ENCODE measurements around the gene GABARAP.

GABARAP gene

DNA sequence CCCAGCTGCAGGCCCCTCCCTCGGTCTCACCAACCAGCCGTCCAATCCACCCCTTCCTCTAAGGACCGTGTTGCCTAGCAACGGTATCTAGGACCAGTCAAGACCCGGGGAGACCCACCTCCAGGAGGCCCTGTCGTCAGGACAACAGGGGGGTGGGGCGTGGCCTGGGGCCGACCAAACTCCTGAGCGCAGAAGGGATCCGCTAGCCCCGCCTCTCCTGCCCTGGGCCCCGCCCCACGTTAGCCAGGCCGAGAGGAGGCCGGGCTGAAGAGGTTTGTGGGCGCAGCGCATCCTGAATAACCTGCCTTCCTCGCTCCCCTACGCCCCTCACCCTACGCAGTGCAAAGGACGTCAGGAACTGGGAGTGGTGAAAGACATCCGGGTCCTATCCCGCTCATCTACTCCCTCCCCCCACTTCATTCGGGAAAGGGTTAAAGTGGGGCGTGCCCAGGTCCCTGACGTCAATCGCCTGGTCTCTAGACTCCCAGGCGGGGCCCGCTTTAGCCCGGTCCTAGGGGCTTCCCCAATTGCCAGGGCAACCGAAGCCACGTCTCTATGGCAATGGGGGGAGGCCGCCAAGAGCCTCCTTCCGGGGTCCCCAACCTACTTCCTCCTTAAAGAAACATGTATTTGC, 37.3 kb downstream of the GABARAP start:
- DNase-seq, result peak; percentile 87

DNA sequence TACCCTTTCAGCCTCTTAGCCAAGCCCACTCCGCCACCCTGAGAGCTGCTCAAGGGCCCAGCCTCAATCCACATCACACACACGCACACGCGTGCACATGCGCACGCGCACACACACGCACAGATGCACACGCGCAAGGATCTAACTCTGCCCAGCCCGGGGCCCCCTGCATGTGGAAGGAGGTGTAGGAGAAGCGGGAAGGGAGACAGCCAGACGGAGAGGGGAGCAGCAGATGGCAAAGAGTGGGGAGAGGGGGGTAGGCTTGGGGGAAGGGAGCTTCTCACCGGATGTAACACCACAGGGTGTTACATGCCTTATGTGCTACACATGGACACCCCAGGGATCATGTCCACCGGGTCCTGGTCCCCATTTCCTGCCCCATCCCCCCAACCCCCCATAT, 37.9 kb downstream of the GABARAP start:
- no peak for DNase-seq

DNA sequence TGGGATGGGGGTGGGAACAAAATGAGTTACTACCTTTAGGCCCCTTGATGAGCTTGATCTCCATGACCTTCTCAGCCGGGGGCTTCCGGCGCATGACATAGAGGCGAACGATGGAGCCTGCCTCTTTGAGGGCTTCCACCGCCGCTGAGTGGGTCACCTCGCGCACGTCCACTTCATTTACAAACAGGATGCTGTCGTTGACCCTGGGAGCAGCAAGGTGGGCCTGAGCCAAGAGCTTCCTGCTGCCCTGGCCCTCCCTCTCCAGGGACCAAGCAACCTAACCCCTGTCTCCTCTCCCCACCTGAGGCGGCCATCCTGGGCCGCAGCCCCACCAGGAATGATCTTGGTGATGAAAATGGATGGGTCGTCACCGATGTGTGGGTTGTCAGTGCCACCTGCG, 38.9 kb downstream of the GABARAP start:
- DNase-seq, result no peak

DNA sequence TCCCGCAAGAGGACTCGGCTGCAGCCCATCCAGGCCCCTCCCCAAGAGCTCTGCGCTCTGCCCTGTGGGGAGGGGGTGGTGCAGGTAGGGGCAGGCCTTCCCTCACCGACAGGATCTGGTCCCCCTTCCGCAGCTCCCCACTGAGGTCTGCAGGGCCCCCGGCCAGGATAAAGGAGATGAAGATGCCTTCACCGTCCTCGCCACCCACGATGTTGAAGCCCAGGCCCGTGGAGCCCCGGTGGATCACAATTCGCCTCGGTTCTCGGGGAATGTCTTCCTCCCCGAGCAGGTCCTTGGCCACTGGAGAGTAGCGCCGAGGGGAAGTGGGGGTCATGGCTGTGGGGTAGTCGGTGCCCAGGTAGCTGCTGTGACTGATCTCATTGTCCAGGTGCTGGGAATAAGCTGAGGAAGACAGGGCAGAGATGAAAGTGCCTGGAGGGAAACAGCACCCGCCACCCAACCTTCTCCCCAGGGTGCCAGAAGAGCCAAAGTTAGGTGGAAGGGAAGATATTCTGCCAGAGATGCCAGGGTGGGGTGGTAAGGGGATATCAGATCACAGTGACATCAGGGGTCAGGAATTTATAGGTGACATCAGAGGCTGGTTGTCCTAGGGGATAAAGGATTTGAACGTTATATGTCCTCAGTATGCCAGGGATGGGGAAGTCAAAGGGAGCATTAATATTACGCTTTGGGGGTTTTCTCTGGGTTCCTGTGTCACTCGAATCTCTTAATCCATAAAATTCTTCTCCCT, 45.4 kb downstream of the GABARAP start:
- DNase-seq, result no peak

DNA sequence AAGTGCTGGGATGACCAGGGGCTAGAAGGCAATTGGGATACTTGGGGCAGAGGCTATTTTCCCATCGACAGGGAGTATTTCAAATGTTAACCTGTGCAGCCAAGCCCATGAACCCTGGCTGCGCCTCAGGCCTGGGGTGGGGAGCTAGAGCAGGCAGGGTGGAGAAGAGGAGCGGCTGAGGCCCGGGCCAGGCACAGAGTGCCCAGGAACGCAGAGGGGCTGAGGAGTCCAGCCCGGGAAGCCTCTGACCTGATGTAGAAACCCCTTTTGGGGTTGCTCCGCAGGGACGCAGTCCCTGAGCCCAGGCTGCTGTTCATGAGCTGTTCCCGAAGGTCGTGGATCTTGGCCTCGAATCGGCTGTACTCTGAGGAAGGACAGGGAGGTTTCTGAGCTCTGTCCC, 46.3 kb downstream of the GABARAP start:
- no peak for DNase-seq

DNA sequence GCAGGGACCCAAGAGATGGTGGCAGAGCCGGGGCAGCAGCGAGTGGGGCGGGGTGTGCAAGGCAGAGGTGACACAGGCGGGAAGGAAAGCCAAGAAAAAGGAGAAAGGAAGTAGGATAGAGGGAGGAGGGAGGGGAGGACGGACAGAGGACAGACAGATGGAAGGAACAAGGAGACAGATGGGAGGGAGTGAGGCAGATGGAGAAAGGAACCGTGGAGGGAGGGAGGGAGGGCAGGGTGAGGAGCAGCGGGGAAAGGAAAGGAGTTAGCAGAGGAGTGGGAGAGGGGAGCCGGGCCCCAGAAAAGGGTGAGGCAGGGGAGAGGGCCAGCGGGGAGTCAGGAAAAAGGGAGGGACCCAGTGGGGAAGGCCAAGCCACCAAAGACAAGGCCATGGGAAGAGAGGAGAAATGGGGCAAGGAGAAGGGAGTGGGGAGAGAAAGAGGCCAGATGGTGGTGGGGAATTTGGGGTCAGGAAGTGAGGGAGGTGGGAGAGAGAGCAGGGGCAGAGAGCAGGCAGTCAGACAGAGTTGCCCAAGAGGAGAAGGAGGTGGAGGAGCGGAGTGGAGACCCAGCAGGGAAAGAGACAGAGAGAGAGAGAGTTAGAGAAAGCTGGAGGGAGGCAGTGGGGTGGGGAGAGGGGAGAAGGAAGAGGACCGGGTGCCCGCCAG, 49.8 kb downstream of the GABARAP start:
- no peak for DNase-seq

DNA sequence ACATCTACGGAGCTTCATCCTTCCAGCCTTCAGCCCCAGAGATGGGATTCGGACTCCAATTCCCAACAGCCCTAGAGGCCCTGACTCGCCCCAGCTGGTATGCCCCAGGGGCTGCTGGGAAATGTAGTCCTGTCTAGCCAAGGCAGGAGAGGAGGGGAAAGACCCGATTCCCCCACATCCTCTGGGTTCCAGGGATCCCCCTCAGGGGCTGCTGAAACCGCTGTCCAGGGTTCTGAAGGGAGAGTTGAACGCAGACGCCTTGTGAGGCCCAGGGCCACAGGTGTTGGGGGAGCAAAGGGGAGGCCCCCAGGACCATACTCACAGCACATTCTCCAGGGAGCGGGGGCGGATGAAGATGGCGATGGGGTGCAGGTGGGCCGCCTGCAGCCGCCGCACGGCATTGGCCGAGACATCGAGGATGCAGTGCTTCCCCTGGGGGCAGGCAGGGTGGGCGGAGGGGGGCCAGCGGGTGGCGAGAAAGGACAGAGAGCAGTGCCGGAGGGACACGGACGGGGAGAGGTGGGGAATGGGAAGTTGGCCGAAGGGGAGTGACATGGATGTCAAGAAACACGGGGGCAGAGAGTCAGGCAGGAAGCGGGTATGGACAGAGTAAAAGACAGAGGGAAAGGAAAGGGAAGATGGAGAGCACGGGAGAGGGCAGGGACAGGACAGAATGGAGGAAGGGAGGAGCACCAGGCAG, 50.5 kb downstream of the GABARAP start:
- peak; percentile 33 for DNase-seq

DNA sequence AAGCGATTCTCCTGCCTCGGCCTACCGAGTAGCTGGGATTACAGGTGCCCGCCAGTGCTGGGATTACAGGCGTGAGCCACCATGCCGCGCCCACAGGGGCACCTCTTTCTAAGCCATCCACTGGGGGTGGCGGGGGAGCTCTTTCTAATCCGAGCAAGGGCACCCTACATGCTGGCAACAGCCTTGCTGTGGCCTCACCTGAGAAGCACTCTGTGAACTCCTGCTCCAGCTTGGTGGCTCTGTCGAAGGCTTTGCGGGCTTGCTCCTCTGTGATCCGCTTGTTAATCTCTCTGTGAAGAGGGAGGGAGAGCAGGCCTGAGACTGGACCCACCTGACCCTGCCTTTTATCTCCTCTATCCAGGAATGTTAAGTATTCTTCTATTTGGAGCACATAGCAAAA, 51.2 kb downstream of the GABARAP start:
- no peak for DNase-seq

DNA sequence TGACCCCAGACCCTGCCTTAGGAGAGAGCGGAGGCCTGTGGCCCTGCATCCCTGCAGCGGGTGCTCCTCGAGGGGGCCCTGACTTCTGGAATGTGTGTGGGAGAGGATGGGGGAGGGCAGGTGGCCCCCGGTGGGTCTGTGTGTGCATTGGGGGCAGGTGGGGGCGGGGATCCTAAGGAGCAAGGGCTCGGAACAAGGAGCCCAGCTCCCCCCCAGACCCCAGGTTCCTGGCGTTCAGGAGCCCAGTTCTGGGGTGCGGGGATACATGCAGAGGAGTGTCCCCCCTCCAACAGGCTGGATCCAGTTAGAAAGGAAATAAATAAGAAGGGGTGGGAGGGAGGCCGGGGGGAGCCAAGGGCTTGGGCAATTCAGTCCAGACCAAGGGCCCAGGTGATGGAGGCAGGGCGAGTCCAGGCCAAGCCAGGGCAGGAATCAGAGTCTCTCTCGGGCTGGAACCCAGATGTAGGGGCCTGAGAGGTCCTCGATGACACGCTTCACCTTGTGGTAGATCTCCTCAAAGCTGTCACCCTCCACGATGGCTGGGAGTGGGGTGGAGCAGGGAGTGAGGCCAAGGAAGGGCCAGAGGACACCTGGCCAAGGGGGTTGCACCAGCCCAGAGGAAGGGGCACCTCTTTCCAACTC, 51.9 kb downstream of the GABARAP start:
- no peak for DNase-seq

Data from stimulated activated CD4-positive, alpha-beta T cell treated with anti-CD3 and anti-CD28 coated beads, Interleukin-4, amount 100 ng/mL, for 1 hour (primary cell).